Omental fat pad (tissue), 4 donors: Measurements from ENCODE around the gene SLC25A27. TPM values are rescaled to one million over a fixed set of nuclear protein-coding genes. Genes with fewer than 3 reads are reported as not detected.
A peak's percentile ranks its signal among the peaks of the same experiment; 100 is the strongest.

ENCODE experiments used
- ATAC-seq: fragments of 150-250 bp; one replicate; pipeline ENCODE4 v1.9.1; 2016; ENCODE audit warnings: mild to moderate bottlenecking, moderate library complexity; ENCODE audit not compliant: low FRiP score
- DNase-seq: peaks from one replicate; pipeline ENCODE4 v3.0.0-alpha.2; 2019; ENCODE audit warnings: low spot score
- total RNA-seq, 4 donors: library from RNA; depleted of rRNA; stranded (reverse); fragments of >200 nt; gene quantifications; one replicate each; pipeline ENCODE4 v1.1.0, GENCODE V29; 2016
- TF ChIP-seq, protein P1 (sequence below), 3 donors: fragments of 450-650 bp; IDR thresholded peaks; one replicate each; pipeline ENCODE4 v1.5.1; 2016 to 2017; ENCODE audit warnings: antibody characterized with exemption in 3 of 3, mild to moderate bottlenecking in 3 of 3, moderate library complexity in 2 of 3

The SLC25A27 gene
- total RNA-seq, 4 donors from 2014 or later, result 10.1 to 39.6 (median 27.9) TPM

DNA sequence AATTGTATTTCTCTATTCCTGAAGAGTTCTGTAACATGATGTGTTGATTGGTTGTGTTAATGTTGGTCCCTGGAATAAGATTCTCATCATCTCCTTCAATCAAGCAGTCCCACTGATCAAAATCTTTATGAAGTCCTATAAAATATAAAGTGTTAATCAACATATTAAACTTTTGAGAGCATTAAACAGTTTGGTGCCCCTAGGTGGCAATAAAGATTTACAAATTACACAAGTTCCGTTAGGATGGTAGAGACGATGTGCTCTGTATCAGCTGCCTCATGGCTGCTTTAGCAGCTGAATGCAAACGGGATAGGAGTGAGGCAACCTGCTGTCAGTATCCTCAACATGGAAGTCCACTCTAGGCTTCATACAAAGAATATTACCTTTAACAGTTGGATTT, 51.8 kb downstream of the SLC25A27 start:
- TF ChIP-seq, protein P1, sequence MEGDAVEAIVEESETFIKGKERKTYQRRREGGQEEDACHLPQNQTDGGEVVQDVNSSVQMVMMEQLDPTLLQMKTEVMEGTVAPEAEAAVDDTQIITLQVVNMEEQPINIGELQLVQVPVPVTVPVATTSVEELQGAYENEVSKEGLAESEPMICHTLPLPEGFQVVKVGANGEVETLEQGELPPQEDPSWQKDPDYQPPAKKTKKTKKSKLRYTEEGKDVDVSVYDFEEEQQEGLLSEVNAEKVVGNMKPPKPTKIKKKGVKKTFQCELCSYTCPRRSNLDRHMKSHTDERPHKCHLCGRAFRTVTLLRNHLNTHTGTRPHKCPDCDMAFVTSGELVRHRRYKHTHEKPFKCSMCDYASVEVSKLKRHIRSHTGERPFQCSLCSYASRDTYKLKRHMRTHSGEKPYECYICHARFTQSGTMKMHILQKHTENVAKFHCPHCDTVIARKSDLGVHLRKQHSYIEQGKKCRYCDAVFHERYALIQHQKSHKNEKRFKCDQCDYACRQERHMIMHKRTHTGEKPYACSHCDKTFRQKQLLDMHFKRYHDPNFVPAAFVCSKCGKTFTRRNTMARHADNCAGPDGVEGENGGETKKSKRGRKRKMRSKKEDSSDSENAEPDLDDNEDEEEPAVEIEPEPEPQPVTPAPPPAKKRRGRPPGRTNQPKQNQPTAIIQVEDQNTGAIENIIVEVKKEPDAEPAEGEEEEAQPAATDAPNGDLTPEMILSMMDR (IDR thresholded peaks at IDR 0.05), result no peak
- no peak for DNase-seq
- peak; percentile 54 for ATAC-seq

DNA sequence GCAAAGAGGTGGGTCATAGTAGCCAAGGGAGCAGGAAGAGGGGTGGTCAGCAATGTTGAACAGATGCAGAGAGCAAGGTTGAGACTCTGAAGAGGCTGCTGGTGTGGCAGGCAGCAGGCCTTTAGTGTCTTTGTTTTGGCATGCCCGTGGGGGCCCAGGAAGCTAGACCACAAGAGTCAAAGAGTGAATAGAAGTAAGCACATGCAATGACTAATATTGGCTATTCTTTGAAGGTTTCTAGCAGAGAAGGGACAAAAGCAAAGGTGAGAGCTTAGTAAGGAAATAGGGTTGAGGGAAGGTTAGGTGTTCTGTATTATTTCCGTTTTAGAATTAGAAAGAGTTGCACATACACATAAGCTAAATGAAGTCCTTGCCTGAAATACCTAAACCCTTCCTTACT, 53.7 kb downstream of the SLC25A27 start:
- DNase-seq (no peak), ATAC-seq (no peak)
- TF ChIP-seq, protein P1 (IDR thresholded peaks at IDR 0.05), result no peak

DNA sequence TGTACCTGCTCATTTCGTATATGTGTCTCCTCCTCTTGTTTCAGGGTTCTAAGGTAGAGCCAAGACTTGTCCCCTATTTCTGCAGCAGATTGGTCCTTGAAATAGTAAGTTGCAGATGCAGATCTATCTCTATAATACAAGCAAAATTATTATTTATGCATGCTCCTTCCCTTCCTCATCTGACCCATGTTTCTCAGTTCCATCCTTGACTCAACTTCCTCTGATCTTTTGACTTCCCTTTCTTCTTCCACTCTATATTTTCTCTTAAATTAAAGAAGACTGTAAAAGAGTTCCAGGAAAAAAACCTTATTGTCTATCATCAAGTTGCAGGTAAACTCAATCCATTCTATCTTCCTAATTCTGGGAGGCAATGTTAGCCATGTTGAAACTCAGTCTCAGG, 58.7 kb downstream of the SLC25A27 start:
- TF ChIP-seq, protein P1 (IDR thresholded peaks at IDR 0.05), result no peak
- DNase-seq (no peak), ATAC-seq (no peak)

DNA sequence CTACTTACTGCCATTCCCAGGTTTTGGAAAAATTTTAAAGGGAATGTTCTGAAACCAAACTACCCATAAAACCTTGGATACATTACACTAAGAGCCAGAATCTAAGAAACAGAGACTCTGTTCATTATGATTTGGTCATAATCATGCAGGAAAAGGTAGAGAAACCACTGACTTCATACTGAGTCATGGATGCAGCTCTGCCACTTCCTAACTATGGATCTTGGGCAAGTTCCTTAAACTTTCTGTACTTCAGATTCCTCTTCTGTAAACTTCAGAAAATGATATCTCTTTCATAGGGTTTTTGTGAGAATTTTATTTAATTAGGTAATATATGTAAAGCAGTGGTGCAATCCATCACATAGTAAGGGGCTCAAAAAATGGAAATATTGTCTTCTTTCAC, 62.4 kb downstream of the SLC25A27 start:
- ATAC-seq, result no peak

DNA sequence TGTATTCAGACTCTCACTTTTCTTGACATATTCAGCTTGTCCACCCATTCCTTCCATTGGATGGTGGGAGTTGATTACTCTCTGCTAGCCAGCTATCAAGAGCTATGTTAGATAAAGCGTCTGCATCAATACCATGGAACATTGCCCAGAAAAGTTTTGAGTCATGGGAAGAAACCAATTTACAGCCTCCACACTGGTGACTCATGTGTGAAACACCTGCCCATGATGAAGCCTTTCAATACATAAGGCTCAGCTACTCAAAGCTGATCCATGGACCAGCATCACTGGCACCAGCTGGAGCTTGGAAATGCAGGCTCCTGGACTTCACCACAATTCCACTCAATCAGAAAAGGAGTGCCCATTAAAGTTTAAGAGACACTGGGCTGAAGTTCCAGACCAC, 66.3 kb downstream of the SLC25A27 start:
- TF ChIP-seq, protein P1 (IDR thresholded peaks at IDR 0.05), result no peak
- DNase-seq (no peak), ATAC-seq (peak; percentile 81)

More for the DNA sequence above, 62.4 kb downstream of the SLC25A27 start:
- TF ChIP-seq, protein P1 (IDR thresholded peaks at IDR 0.05), result no peak
- no peak for DNase-seq

DNA sequence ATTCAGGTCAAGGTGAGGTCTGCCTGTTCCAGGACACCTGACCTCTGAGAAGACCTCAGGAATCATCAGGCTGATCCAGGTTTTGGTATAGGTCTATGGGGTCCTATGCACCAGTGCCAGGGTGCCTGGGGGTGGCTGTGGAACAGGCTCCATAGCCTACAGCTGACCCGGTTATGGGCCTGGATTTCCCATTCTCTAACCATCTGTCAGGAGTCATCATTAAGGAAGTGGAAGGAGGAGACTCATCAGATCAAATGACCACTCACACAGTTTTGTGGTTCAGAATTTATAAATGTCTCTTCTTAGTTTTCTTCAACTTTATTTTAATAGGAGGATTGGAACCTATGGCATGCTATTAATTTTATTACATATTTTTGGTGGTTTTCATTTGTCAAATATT, 67.6 kb downstream of the SLC25A27 start:
- ATAC-seq, result no peak
- TF ChIP-seq, protein P1 (IDR thresholded peaks at IDR 0.05), result no peak
- DNase-seq, result no peak

Other genes with a start within 250 kb of the SLC25A27 start
- 1 to 10 TPM; 2.5 to 7.9 (median 3.7) TPM for gene RCAN2, start 161.5 kb upstream of the SLC25A27 start, total RNA-seq
- gene CYP39A1, start 157 bp upstream of the SLC25A27 start, total RNA-seq, result 10 to 100 TPM in 1 of 4 donors, 1 to 10 TPM in 3; 2.8 to 13.1 (median 5.4) TPM
- 1 to 10 TPM in 1 of 4 donors, under 1 TPM in 3; 0.12 to 1.6 (median 0.59) TPM for gene TDRD6, start 34.9 kb downstream of the SLC25A27 start, total RNA-seq
- 10 to 100 TPM in 1 of 4 donors, 1 to 10 TPM in 3; 1.0 to 24.4 (median 3.2) TPM for gene PLA2G7, start 82.4 kb downstream of the SLC25A27 start, total RNA-seq
- not detected for gene ANKRD66, start 94.0 kb downstream of the SLC25A27 start, total RNA-seq
- not detected for gene MEP1A, start 140.4 kb downstream of the SLC25A27 start, total RNA-seq